ENCODE data around the gene TPM1.

Gene TPM1

GRCh38 chr15:63006032-63006878, 36.3 kb upstream of the TPM1 start:
- Histone ChIP-seq H3K4me1 (ENCODE audit: control insufficient read depth, low read depth, low read length) (no peaks in the 10 kb centered on the region), H3K27ac (ENCODE audit: low read length) (no peak overlapping the region), H3K27me3 (ENCODE audit: control insufficient read depth, insufficient read depth, low read length) (no peaks in the 10 kb centered on the region), H3K9me3 (ENCODE audit: control insufficient read depth, low read depth, low read length) (no peaks in the 10 kb centered on the region), H3K9ac (ENCODE audit: low read length) (no peak overlapping the region), H3K4me3 (ENCODE audit: low read length) (no peak overlapping the region), H3K36me3 (ENCODE audit: control insufficient read depth, low read depth, low read length) (no peaks in the 10 kb centered on the region)

- Histone ChIP-seq H3K9ac (ENCODE audit: low read length) (no peak overlapping the region), H3K9me3 (ENCODE audit: control insufficient read depth, low read depth, low read length) (no peaks in the 10 kb centered on the region), H3K27ac (ENCODE audit: low read length) (no peak overlapping the region), H3K4me3 (ENCODE audit: low read length) (no peak overlapping the region), H3K36me3 (ENCODE audit: control insufficient read depth, low read depth, low read length) (no peaks in the 10 kb centered on the region), H3K27me3 (ENCODE audit: control insufficient read depth, insufficient read depth, low read length) (no peaks in the 10 kb centered on the region), H3K4me1 (ENCODE audit: control insufficient read depth, low read depth, low read length) (peaks cover 3% of the 10 kb centered on the region)
These were observed 34.1 kb upstream of the TPM1 start for GRCh38 chr15:63008333-63009049.

GRCh38 chr15:63010386-63010785, 32.2 kb upstream of the TPM1 start:
- Histone ChIP-seq H3K9me3 (ENCODE audit: control insufficient read depth, low read depth, low read length) (no peaks in the 10 kb centered on the region), H3K27ac (ENCODE audit: low read length) (no peak overlapping the region), H3K4me3 (ENCODE audit: low read length) (no peak overlapping the region), H3K27me3 (ENCODE audit: control insufficient read depth, insufficient read depth, low read length) (no peaks in the 10 kb centered on the region), H3K4me1 (ENCODE audit: control insufficient read depth, low read depth, low read length) (peaks cover 3% of the 10 kb centered on the region), H3K36me3 (ENCODE audit: control insufficient read depth, low read depth, low read length) (no peaks in the 10 kb centered on the region), H3K9ac (ENCODE audit: low read length) (no peak overlapping the region)

- H3K27ac ChIP-seq (ENCODE audit: low read length), result no peak overlapping the region
- no peaks in the 10 kb centered on the region for H3K36me3 ChIP-seq (ENCODE audit: control insufficient read depth, low read depth, low read length)
- H3K9ac ChIP-seq (ENCODE audit: low read length), result no peak overlapping the region
- no peaks in the 10 kb centered on the region for H3K9me3 ChIP-seq (ENCODE audit: control insufficient read depth, low read depth, low read length)
- no peak overlapping the region for H3K4me3 ChIP-seq (ENCODE audit: low read length)
- H3K4me1 ChIP-seq (ENCODE audit: control insufficient read depth, low read depth, low read length), result peaks cover 3% of the 10 kb centered on the region
- H3K27me3 ChIP-seq (ENCODE audit: control insufficient read depth, insufficient read depth, low read length), result no peaks in the 10 kb centered on the region
These were observed 31.4 kb upstream of the TPM1 start for GRCh38 chr15:63010920-63011693.

- H3K36me3 ChIP-seq (ENCODE audit: control insufficient read depth, low read depth, low read length), result no peaks in the 10 kb centered on the region
- no peak overlapping the region for H3K27ac ChIP-seq (ENCODE audit: low read length)
- H3K4me3 ChIP-seq (ENCODE audit: low read length), result no peak overlapping the region
- H3K9me3 ChIP-seq (ENCODE audit: control insufficient read depth, low read depth, low read length), result no peaks in the 10 kb centered on the region
- peaks cover 3% of the 10 kb centered on the region for H3K4me1 ChIP-seq (ENCODE audit: control insufficient read depth, low read depth, low read length)
- no peak overlapping the region for H3K9ac ChIP-seq (ENCODE audit: low read length)
- H3K27me3 ChIP-seq (ENCODE audit: control insufficient read depth, insufficient read depth, low read length), result no peaks in the 10 kb centered on the region
These were observed 30.1 kb upstream of the TPM1 start for GRCh38 chr15:63012444-63012843.

GRCh38 chr15:63013052-63013808, 29.3 kb upstream of the TPM1 start:
- Histone ChIP-seq H3K9ac (ENCODE audit: low read length) (no peak overlapping the region), H3K27me3 (ENCODE audit: control insufficient read depth, insufficient read depth, low read length) (no peaks in the 10 kb centered on the region), H3K4me1 (ENCODE audit: control insufficient read depth, low read depth, low read length) (peaks cover 3% of the 10 kb centered on the region), H3K36me3 (ENCODE audit: control insufficient read depth, low read depth, low read length) (no peaks in the 10 kb centered on the region), H3K9me3 (ENCODE audit: control insufficient read depth, low read depth, low read length) (no peaks in the 10 kb centered on the region), H3K27ac (ENCODE audit: low read length) (no peak overlapping the region), H3K4me3 (ENCODE audit: low read length) (no peak overlapping the region)

GRCh38 chr15:63014578-63014977, 28.0 kb upstream of the TPM1 start:
- Histone ChIP-seq H3K4me1 (ENCODE audit: control insufficient read depth, low read depth, low read length) (peaks cover 5% of the 10 kb centered on the region), H3K36me3 (ENCODE audit: control insufficient read depth, low read depth, low read length) (no peaks in the 10 kb centered on the region), H3K27ac (ENCODE audit: low read length) (no peak overlapping the region)

GRCh38 chr15:63015618-63016017, 26.9 kb upstream of the TPM1 start:
- Histone ChIP-seq H3K4me3 (ENCODE audit: low read length) (no peak overlapping the region), H3K27me3 (ENCODE audit: control insufficient read depth, insufficient read depth, low read length) (no peaks in the 10 kb centered on the region), H3K9ac (ENCODE audit: low read length) (no peak overlapping the region), H3K27ac (ENCODE audit: low read length) (no peak overlapping the region), H3K9me3 (ENCODE audit: control insufficient read depth, low read depth, low read length) (no peaks in the 10 kb centered on the region), H3K4me1 (ENCODE audit: control insufficient read depth, low read depth, low read length) (peaks cover 12% of the 10 kb centered on the region), H3K36me3 (ENCODE audit: control insufficient read depth, low read depth, low read length) (no peaks in the 10 kb centered on the region)

More at GRCh38 chr15:63014578-63014977, 28.0 kb upstream of the TPM1 start:
- no peaks in the 10 kb centered on the region for H3K9me3 ChIP-seq (ENCODE audit: control insufficient read depth, low read depth, low read length)
- no peak overlapping the region for H3K4me3 ChIP-seq (ENCODE audit: low read length)
- H3K9ac ChIP-seq (ENCODE audit: low read length), result no peak overlapping the region
- H3K27me3 ChIP-seq (ENCODE audit: control insufficient read depth, insufficient read depth, low read length), result no peaks in the 10 kb centered on the region

GRCh38 chr15:63016234-63016633, 26.3 kb upstream of the TPM1 start:
- Histone ChIP-seq H3K9ac (ENCODE audit: low read length) (no peak overlapping the region), H3K4me3 (ENCODE audit: low read length) (no peak overlapping the region), H3K27me3 (ENCODE audit: control insufficient read depth, insufficient read depth, low read length) (no peaks in the 10 kb centered on the region), H3K4me1 (ENCODE audit: control insufficient read depth, low read depth, low read length) (peaks cover 12% of the 10 kb centered on the region), H3K9me3 (ENCODE audit: control insufficient read depth, low read depth, low read length) (no peaks in the 10 kb centered on the region), H3K27ac (ENCODE audit: low read length) (no peak overlapping the region), H3K36me3 (ENCODE audit: control insufficient read depth, low read depth, low read length) (no peaks in the 10 kb centered on the region)

GRCh38 chr15:63018639-63019038, 23.9 kb upstream of the TPM1 start:
- Histone ChIP-seq H3K9ac (ENCODE audit: low read length) (no peak overlapping the region), H3K4me1 (ENCODE audit: control insufficient read depth, low read depth, low read length) (peaks cover 10% of the 10 kb centered on the region), H3K27ac (ENCODE audit: low read length) (no peak overlapping the region), H3K27me3 (ENCODE audit: control insufficient read depth, insufficient read depth, low read length) (no peaks in the 10 kb centered on the region), H3K36me3 (ENCODE audit: control insufficient read depth, low read depth, low read length) (no peaks in the 10 kb centered on the region), H3K9me3 (ENCODE audit: control insufficient read depth, low read depth, low read length) (no peaks in the 10 kb centered on the region), H3K4me3 (ENCODE audit: low read length) (no peak overlapping the region)
